ENCODE results near the gene CPNE1. TPM values are rescaled to one million over a fixed set of nuclear protein-coding genes. Genes with fewer than 3 reads are reported as not detected.

CPNE1 gene
- total RNA-seq, 1 experiment from 2014 or later: 155 TPM

DNA sequence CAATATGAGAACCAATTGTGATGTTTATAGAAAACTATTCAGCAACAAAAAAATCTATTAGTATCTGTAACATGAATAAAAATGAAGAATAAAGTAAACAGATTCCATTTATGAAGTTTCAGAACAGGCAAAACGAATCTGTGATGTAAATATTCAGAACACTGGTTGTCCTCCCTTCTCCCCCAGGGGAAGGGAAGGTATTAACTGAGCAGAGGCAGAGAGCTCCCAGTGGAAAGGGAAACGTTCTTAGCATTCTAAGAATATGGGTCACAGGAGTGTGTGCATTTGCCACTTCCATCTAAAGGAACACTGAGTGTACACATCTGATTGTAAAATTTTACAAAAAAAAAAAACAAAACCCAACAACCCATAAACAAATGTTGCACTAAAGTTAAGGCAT lies 25.9 kb downstream of the CPNE1 start:
- Histone ChIP-seq H2BK5ac (ENCODE audit: insufficient read length, low read length) (no peak overlapping the region), H4K20me1 (ENCODE audit: control insufficient read depth, insufficient read depth, insufficient read length) (no peaks in the 10 kb centered on the region), H3T11ph (ENCODE audit: low read length) (no peak overlapping the region), H2BK12ac (ENCODE audit: insufficient read length, low read depth, low read length) (no peak overlapping the region), H2BK20ac (ENCODE audit: low read depth, low read length, poor library complexity, severe bottlenecking) (no peak overlapping the region), H3K4me2 (ENCODE audit: insufficient read depth, insufficient read length, low read length) (no peak overlapping the region), H3K4ac (ENCODE audit: low read depth, low read length) (no peak overlapping the region), H3K27me3 (ENCODE audit: insufficient read depth, low read length) (no peaks in the 10 kb centered on the region), H3K79me2 (ENCODE audit: insufficient read depth, low read length) (peaks cover 6% of the 10 kb centered on the region; the same call in 1 of the 2 replicates), H3K18ac (ENCODE audit: insufficient read length, low read depth, low read length) (no peak overlapping the region), H3K4me1 (ENCODE audit: insufficient read depth, low read length) (peaks cover 1% of the 10 kb centered on the region; the same call in 1 of the 2 replicates), H3K79me1 (ENCODE audit: insufficient read depth, low read depth, low read length, poor library complexity, severe bottlenecking) (peaks cover 6% of the 10 kb centered on the region), H2AK5ac (ENCODE audit: insufficient read length, low read length) (no peak overlapping the region), H4K91ac (ENCODE audit: insufficient read length, low read depth, low read length) (no peak overlapping the region), H3K23ac (ENCODE audit: insufficient read length, low read depth, low read length) (no peak overlapping the region), H2BK120ac (ENCODE audit: low read depth, low read length, poor library complexity, severe bottlenecking) (no peak overlapping the region), H2AFZ (ENCODE audit: low read length) (no peak overlapping the region), H2BK15ac (ENCODE audit: low read depth, low read length) (no peak overlapping the region), H3K27ac (ENCODE audit: insufficient read length, low read depth, low read length) (no peak overlapping the region), H3K14ac (ENCODE audit: insufficient read depth, low read length) (no peak overlapping the region), H4K5ac (ENCODE audit: insufficient read length, low read depth, low read length) (no peak overlapping the region), H3K23me2 (ENCODE audit: insufficient read length, low read depth, low read length, poor library complexity, severe bottlenecking) (no peaks in the 10 kb centered on the region), H3K9me3 (ENCODE audit: control insufficient read depth, low read depth, low read length) (no peaks in the 10 kb centered on the region), H3K56ac (ENCODE audit: insufficient read length, low read depth, low read length) (no peak overlapping the region), H4K8ac (replicated peaks; ENCODE audit: insufficient read length, low read depth, low read length) (no peak overlapping the region), H3K9ac (ENCODE audit: extremely low read depth, insufficient read length, low read length) (no peak overlapping the region)
- Mint-ChIP-seq H3K27me3 (ENCODE audit: low read depth) (no peaks in the 10 kb centered on the region; the same call in 1 of the 2 replicates), H3K4me3 (no peak overlapping the region), H3K4me1 (peaks cover 37 to 42% of the 10 kb centered on the region in 2 experiments), H3K27ac (no peak overlapping the region), H3K9me3 (no peaks in the 10 kb centered on the region), H3K36me3 (ENCODE audit: insufficient read depth in 1 of 3, low read depth in 3 of 3) (peaks cover 0 to 2% (median 0%) of the 10 kb centered on the region in 3 experiments; a peak in 4 of 7 replicates)
- TF ChIP-seq, protein P1, sequence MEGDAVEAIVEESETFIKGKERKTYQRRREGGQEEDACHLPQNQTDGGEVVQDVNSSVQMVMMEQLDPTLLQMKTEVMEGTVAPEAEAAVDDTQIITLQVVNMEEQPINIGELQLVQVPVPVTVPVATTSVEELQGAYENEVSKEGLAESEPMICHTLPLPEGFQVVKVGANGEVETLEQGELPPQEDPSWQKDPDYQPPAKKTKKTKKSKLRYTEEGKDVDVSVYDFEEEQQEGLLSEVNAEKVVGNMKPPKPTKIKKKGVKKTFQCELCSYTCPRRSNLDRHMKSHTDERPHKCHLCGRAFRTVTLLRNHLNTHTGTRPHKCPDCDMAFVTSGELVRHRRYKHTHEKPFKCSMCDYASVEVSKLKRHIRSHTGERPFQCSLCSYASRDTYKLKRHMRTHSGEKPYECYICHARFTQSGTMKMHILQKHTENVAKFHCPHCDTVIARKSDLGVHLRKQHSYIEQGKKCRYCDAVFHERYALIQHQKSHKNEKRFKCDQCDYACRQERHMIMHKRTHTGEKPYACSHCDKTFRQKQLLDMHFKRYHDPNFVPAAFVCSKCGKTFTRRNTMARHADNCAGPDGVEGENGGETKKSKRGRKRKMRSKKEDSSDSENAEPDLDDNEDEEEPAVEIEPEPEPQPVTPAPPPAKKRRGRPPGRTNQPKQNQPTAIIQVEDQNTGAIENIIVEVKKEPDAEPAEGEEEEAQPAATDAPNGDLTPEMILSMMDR (conservative IDR thresholded peaks at IDR 0.05): no peak
- no CpG with 5 or more reads among the region's 2 CpGs for WGBS (ENCODE audit: extremely low coverage, insufficient read length, low lambda C conversion rate)
- no peak for DNase-seq

All from H9 (cell line).